HFFc6 (cell line): ENCODE measurements around the gene IQCE. TPM values are rescaled to one million over a fixed set of nuclear protein-coding genes. Genes with fewer than 3 reads are reported as not detected.
A peak's percentile ranks its signal among the peaks of the same experiment; 100 is the strongest.

Experiments
- DNase-seq: peaks from one replicate; pipeline ENCODE4 v3.0.0-alpha.2; 2018
- H3K27ac Mint-ChIP-seq: 2 replicates; pipeline ENCODE4 v1.8.0; 2020; ENCODE audit warnings: mild to moderate bottlenecking, mixed read lengths
- H3K27me3 Mint-ChIP-seq: 2 replicates; pipeline ENCODE4 v1.8.0; 2021; ENCODE audit warnings: mild to moderate bottlenecking, moderate library complexity, mixed read lengths; ENCODE audit not compliant: insufficient read depth
- H3K36me3 Mint-ChIP-seq: 2 replicates; pipeline ENCODE4 v1.8.0; 2021; ENCODE audit warnings: low read depth, mixed read lengths
- H3K4me1 Mint-ChIP-seq: 2 replicates; pipeline ENCODE4 v1.8.0; 2020; ENCODE audit warnings: low read depth, mixed read lengths
- H3K4me3 Mint-ChIP-seq: 2 replicates; pipeline ENCODE4 v1.8.0; 2020; ENCODE audit warnings: mild to moderate bottlenecking, moderate library complexity, mixed read lengths
- H3K9me3 Mint-ChIP-seq: 2 replicates; pipeline ENCODE4 v1.8.0; 2020; ENCODE audit warnings: mild to moderate bottlenecking, mixed read lengths
- CTCF ChIP-seq: fragments of 200-600 bp; sonication (generic); IDR thresholded peaks from 2 replicates; pipeline ENCODE4 v1.5.0; 2021; ENCODE audit warnings: antibody characterized with exemption, mild to moderate bottlenecking
- total RNA-seq, 6 experiments: library from RNA; stranded (reverse); fragmentation: NEBNext Ultra II Directional; extraction: Animal tissue kit (Norgen Biotek cat#: 25700); gene quantifications; 2 replicates in 1 of 6; 3 replicates in 5 of 6; pipeline ENCODE4 v1.2.3, GENCODE V29; 2021

Gene IQCE
- total RNA-seq, 6 experiments from 2014 or later = 14.9 to 18.1 (median 17.0) TPM

GRCh38 chr7:2657920-2658671 is 99.3 kb downstream of the IQCE start:
- TF ChIP-seq CTCF = no peak
- DNase-seq = no peak
- H3K4me3 Mint-ChIP-seq = no peak overlapping the region
- no peaks in the 10 kb centered on the region; the same call in 1 of the 2 replicates for H3K9me3 Mint-ChIP-seq
- H3K27me3 Mint-ChIP-seq = peaks cover 12% of the 10 kb centered on the region
- no peak overlapping the region for H3K27ac Mint-ChIP-seq
- H3K36me3 Mint-ChIP-seq = peaks cover 6% of the 10 kb centered on the region
- H3K4me1 Mint-ChIP-seq = no peaks in the 10 kb centered on the region

GRCh38 chr7:2658941-2659340 is 100.2 kb downstream of the IQCE start:
- TF ChIP-seq CTCF = no peak
- Mint-ChIP-seq H3K27me3 (peaks cover 12% of the 10 kb centered on the region), H3K27ac (no peak overlapping the region), H3K36me3 (peaks cover 6% of the 10 kb centered on the region), H3K4me1 (no peaks in the 10 kb centered on the region), H3K4me3 (no peak overlapping the region), H3K9me3 (no peaks in the 10 kb centered on the region; the same call in 1 of the 2 replicates)
- DNase-seq = no peak

GRCh38 chr7:2659556-2660358 is 101.0 kb downstream of the IQCE start:
- no peak for DNase-seq
- H3K27ac Mint-ChIP-seq = peak overlapping the region; percentile 59
- no peak overlapping the region for H3K4me3 Mint-ChIP-seq
- no peaks in the 10 kb centered on the region for H3K4me1 Mint-ChIP-seq
- peaks cover 12% of the 10 kb centered on the region for H3K27me3 Mint-ChIP-seq
- no peaks in the 10 kb centered on the region; the same call in 1 of the 2 replicates for H3K9me3 Mint-ChIP-seq
- H3K36me3 Mint-ChIP-seq = peaks cover 6% of the 10 kb centered on the region
- no peak for TF ChIP-seq CTCF

GRCh38 chr7:2660359-2661095 is 101.7 kb downstream of the IQCE start:
- Mint-ChIP-seq H3K27me3 (peaks cover 12% of the 10 kb centered on the region), H3K4me3 (no peak overlapping the region), H3K9me3 (no peaks in the 10 kb centered on the region; the same call in 1 of the 2 replicates), H3K27ac (peak overlapping the region; percentile 43), H3K4me1 (no peaks in the 10 kb centered on the region; the same call in 1 of the 2 replicates), H3K36me3 (peaks cover 6% of the 10 kb centered on the region)
- no peak for DNase-seq
- TF ChIP-seq CTCF = peak; percentile 80

GRCh38 chr7:2661096-2661449 is 102.3 kb downstream of the IQCE start:
- no peaks in the 10 kb centered on the region; the same call in 1 of the 2 replicates for H3K4me1 Mint-ChIP-seq
- H3K27ac Mint-ChIP-seq = no peak overlapping the region
- no peak overlapping the region for H3K4me3 Mint-ChIP-seq
- peaks cover 6% of the 10 kb centered on the region for H3K36me3 Mint-ChIP-seq
- DNase-seq = no peak
- H3K9me3 Mint-ChIP-seq = no peaks in the 10 kb centered on the region; the same call in 1 of the 2 replicates
- TF ChIP-seq CTCF = peak; percentile 47
- H3K27me3 Mint-ChIP-seq = peaks cover 12% of the 10 kb centered on the region
